OCI-LY1 (cell line): ENCODE measurements around the gene SEL1L2.

Source experiments
- EZH2 ChIP-seq: fragments of 200-600 bp; sonication (generic), shearing (Covaris generic); IDR thresholded peaks from 2 replicates; pipeline ENCODE4 v1.8.0; 2017; ENCODE audit warnings: borderline replicate concordance, mixed run types, mild to moderate bottlenecking, antibody characterized with exemption, low read length, moderate library complexity, mixed read lengths
- TF ChIP-seq, protein P1 (sequence below): fragments of 200-600 bp; sonication (generic), shearing (Covaris generic); IDR thresholded peaks from 2 replicates; pipeline ENCODE4 v1.5.1; 2017; ENCODE audit warnings: mild to moderate bottlenecking, antibody characterized with exemption, low read length, moderate library complexity, mixed read lengths

DNA sequence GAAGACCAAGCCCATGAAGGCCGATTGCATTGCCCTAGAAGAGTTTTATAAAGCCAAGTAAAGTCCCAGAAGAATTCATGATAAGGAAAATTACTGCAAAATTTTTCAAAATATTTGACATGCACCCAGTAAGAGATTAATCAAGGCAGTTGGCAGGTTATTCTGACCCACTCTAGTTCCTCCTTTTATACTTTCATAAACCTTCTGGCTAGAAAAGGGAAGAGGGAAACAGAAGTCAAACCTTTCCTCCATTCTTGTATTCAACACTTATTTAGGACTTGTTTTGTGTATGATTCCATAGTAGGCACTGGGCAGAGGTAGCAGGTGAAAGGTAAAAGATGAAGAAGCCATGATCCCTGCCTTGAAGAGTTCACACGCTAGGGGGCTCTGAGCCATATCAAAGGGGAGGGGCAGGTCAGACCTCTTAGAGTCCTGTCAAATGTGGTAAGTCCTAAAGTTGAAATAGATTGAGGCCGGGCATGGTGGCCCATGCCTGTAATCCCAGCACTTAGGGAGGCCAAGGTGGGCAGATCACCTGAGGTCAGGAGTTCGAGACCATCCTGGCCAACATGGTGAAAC, 120.2 kb downstream of the SEL1L2 start:
- TF ChIP-seq EZH2 = no peak
- TF ChIP-seq, protein P1, sequence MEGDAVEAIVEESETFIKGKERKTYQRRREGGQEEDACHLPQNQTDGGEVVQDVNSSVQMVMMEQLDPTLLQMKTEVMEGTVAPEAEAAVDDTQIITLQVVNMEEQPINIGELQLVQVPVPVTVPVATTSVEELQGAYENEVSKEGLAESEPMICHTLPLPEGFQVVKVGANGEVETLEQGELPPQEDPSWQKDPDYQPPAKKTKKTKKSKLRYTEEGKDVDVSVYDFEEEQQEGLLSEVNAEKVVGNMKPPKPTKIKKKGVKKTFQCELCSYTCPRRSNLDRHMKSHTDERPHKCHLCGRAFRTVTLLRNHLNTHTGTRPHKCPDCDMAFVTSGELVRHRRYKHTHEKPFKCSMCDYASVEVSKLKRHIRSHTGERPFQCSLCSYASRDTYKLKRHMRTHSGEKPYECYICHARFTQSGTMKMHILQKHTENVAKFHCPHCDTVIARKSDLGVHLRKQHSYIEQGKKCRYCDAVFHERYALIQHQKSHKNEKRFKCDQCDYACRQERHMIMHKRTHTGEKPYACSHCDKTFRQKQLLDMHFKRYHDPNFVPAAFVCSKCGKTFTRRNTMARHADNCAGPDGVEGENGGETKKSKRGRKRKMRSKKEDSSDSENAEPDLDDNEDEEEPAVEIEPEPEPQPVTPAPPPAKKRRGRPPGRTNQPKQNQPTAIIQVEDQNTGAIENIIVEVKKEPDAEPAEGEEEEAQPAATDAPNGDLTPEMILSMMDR = peak; percentile 40; the same call in 1 of the 2 replicates
